IMR-90 (cell line): ENCODE measurements around the gene ZBTB44. TPM values are rescaled to one million over a fixed set of nuclear protein-coding genes. Genes with fewer than 3 reads are reported as not detected.

ENCODE experiments used
- ATAC-seq: fragments of 200-7000 bp; cut with Tn5 transposase; 2 replicates; pipeline ENCODE4 v1.9.1; 2020; ENCODE audit warnings: low read depth, mild to moderate bottlenecking, moderate library complexity
- BruUV-seq: library from RNA; stranded (reverse); fragments of 400-500 nt; replicated peaks from 2 replicates; lab custom pipeline; 2021; lab: Mats Ljungman, UMichigan
- CTCF ChIA-PET: fragments of 300-600 bp; formaldehyde crosslinking; extraction: SDS; loops from one replicate; lab custom pipeline; 2021; ENCODE audit warnings: antibody characterized with exemption; lab: Yijun Ruan, JAX
- POLR2A ChIA-PET: fragments of 300-600 bp; sonication (Branson Sonifier 250); formaldehyde crosslinking; loops from one replicate; lab custom pipeline; 2022; ENCODE audit warnings: antibody characterized with exemption; ENCODE audit not compliant: unreplicated experiment; lab: Charles Lee
- DNase-seq: peaks from one replicate; pipeline ENCODE4 v3.0.0; 2013
- H2AFZ ChIP-seq: replicated peaks from 2 replicates; pipeline ENCODE3; 2013; ENCODE audit warnings: low read length, mild to moderate bottlenecking; ENCODE audit not compliant: poor library complexity
- H2AK5ac ChIP-seq: 2 replicates; pipeline ENCODE4 v1.6.1; 2013; ENCODE audit warnings: low read depth, low read length, inconsistent platforms
- H2AK9ac ChIP-seq: replicated peaks from 2 replicates; pipeline ENCODE3; 2013; ENCODE audit warnings: mild to moderate bottlenecking, low read depth, low read length, moderate library complexity; ENCODE audit not compliant: poor library complexity
- H2BK120ac ChIP-seq: 2 replicates; pipeline ENCODE4 v1.6.1; 2013; ENCODE audit warnings: low read depth, low read length, inconsistent platforms
- H2BK15ac ChIP-seq: 3 replicates; pipeline ENCODE4 v1.6.1; 2013; ENCODE audit warnings: low read depth, low read length, inconsistent platforms
- H2BK20ac ChIP-seq: 2 replicates; pipeline ENCODE4 v1.6.1; 2013; ENCODE audit warnings: low read depth, mild to moderate bottlenecking, inconsistent platforms, low read length, moderate library complexity
- H2BK5ac ChIP-seq: 2 replicates; pipeline ENCODE4 v1.6.1; 2013; ENCODE audit warnings: mild to moderate bottlenecking, low read depth, low read length, inconsistent platforms; ENCODE audit not compliant: poor library complexity, severe bottlenecking
- H3K14ac ChIP-seq: replicated peaks from 2 replicates; pipeline ENCODE4 v1.6.1; 2013; ENCODE audit warnings: low read depth, low read length, inconsistent platforms
- H3K18ac ChIP-seq: 2 replicates; pipeline ENCODE4 v1.6.1; 2013; ENCODE audit warnings: low read depth, low read length, control low read depth
- H3K23ac ChIP-seq: 2 replicates; pipeline ENCODE4 v1.6.1; 2013; ENCODE audit warnings: low read depth, low read length, inconsistent platforms
- H3K27ac ChIP-seq: 2 replicates; pipeline ENCODE4 v1.5.1; 2013; ENCODE audit warnings: mild to moderate bottlenecking, control low read depth, low read length; ENCODE audit not compliant: insufficient read depth
- H3K27me3 ChIP-seq: 2 replicates; pipeline ENCODE4 v1.6.1; 2013; ENCODE audit warnings: low read length; ENCODE audit not compliant: control insufficient read depth, insufficient read depth
- H3K36me3 ChIP-seq: 2 replicates; pipeline ENCODE4 v1.6.1; 2013; ENCODE audit warnings: low read length, mixed read lengths; ENCODE audit not compliant: control insufficient read depth, insufficient read depth
- H3K4ac ChIP-seq: 2 replicates; pipeline ENCODE4 v1.6.1; 2013; ENCODE audit warnings: low read depth, low read length, inconsistent platforms
- H3K4me1 ChIP-seq: 2 replicates; pipeline ENCODE4 v1.6.1; 2013; ENCODE audit warnings: low read length, mixed read lengths; ENCODE audit not compliant: control insufficient read depth, insufficient read depth
- H3K4me2 ChIP-seq: 2 replicates; pipeline ENCODE4 v1.6.1; 2013; ENCODE audit warnings: low read depth, mild to moderate bottlenecking, control low read depth, low read length, moderate library complexity
- H3K4me3 ChIP-seq: 2 replicates; pipeline ENCODE4 v1.5.1; 2013; ENCODE audit warnings: low read depth, mild to moderate bottlenecking, control low read depth, low read length, moderate library complexity; ENCODE audit not compliant: insufficient read depth
- H3K56ac ChIP-seq: 2 replicates; pipeline ENCODE4 v1.6.1; 2013; ENCODE audit warnings: low read length, inconsistent platforms; ENCODE audit not compliant: insufficient read depth; ENCODE audit errors: extremely low read depth
- H3K79me1 ChIP-seq, 2 experiments: 2 replicates each; pipeline ENCODE4 v1.6.1; 2013; ENCODE audit warnings: low read length in 2 of 2, inconsistent platforms in 1 of 2, low read depth in 1 of 2
- H3K9ac ChIP-seq: 2 replicates; pipeline ENCODE4 v1.6.1; 2013; ENCODE audit warnings: low read depth, low read length, control low read depth
- H3K9me1 ChIP-seq: 2 replicates; pipeline ENCODE4 v1.6.1; 2013; ENCODE audit warnings: low read length, inconsistent platforms; ENCODE audit not compliant: insufficient read depth
- H3K9me3 ChIP-seq: 2 replicates; pipeline ENCODE4 v1.6.1; 2013; ENCODE audit warnings: low read length; ENCODE audit not compliant: control insufficient read depth, insufficient read depth
- H4K20me1 ChIP-seq: 2 replicates; pipeline ENCODE4 v1.6.1; 2013; ENCODE audit warnings: low read length, inconsistent platforms; ENCODE audit not compliant: insufficient read depth
- H4K5ac ChIP-seq: 2 replicates; pipeline ENCODE4 v1.6.1; 2013; ENCODE audit warnings: mild to moderate bottlenecking, low read depth, low read length, control low read depth
- H4K8ac ChIP-seq, 2 experiments: 2 replicates each; pipeline ENCODE4 v1.6.1; 2013; ENCODE audit warnings: low read depth in 2 of 2, low read length in 2 of 2, control low read depth in 1 of 2, inconsistent platforms in 1 of 2
- H4K91ac ChIP-seq: 2 replicates; pipeline ENCODE4 v1.6.1; 2013; ENCODE audit warnings: low read depth, low read length, inconsistent platforms; ENCODE audit not compliant: insufficient read depth
- RAD21 ChIP-seq: IDR thresholded peaks from 2 replicates; pipeline ENCODE4 v1.6.1; 2012; ENCODE audit warnings: low read length, improper control_type of control experiment
- WGBS, 2 experiments: methylation state at CpG; one replicate each; pipeline versions ENCODE4 v1.1.5 to v1.1.7; 2013; ENCODE audit warnings: missing lambda C conversion rate in 2 of 2; ENCODE audit not compliant: insufficient read length in 1 of 2; ENCODE audit errors: extremely low coverage in 2 of 2; 5-methylcytosine and 5-hydroxymethylcytosine counted together
- dilution Hi-C: fragments of 300-500 bp; cut with HindIII; formaldehyde crosslinking; loops from one replicate; pipeline ENCODE4 v1.14.3; 2018; ENCODE audit warnings: low sequenced_read_pairs; ENCODE audit not compliant: unreplicated experiment
- in situ Hi-C: fragments of 300-500 bp; cut with MboI; formaldehyde crosslinking; loops from 3 replicates; pipeline ENCODE4 v1.14.3; 2019; ENCODE audit warnings: low sequenced_read_pairs, inconsistent platforms, mixed read lengths
- intact Hi-C: fragments of 100-400 bp; cut with micrococcal nuclease; formaldehyde crosslinking; loops from 2 replicates; pipeline ENCODE4 v1.10.0; 2022
- polyA plus RNA-seq, 3 experiments: library from polyadenylated mRNA; depleted of rRNA; stranded (reverse); fragments of >200 nt; gene quantifications; 2 replicates each; pipeline ENCODE4 v1.2.3, GENCODE V29; 2012; ENCODE audit warnings: low replicate concordance in 1 of 3
- total RNA-seq: library from RNA; depleted of rRNA; stranded (reverse); fragments of >200 nt; gene quantifications from 2 replicates; pipeline ENCODE4 v1.2.3, GENCODE V29; 2012

ZBTB44 gene
- total and polyA plus RNA-seq, 2 of the 4 experiments (the other 2 are of a cell fraction), result 6.9 to 23.3 TPM

GRCh38 chr11:130327716-130328115, 13.0 kb upstream of the ZBTB44 start:
- no peaks in the 10 kb centered on the region; the same call in 1 of the 2 replicates for H3K27me3 ChIP-seq
- H2BK20ac ChIP-seq, result no peak overlapping the region
- no peak overlapping the region for H2AK9ac ChIP-seq
- H3K56ac ChIP-seq, result no peak overlapping the region
- H4K5ac ChIP-seq, result no peak overlapping the region
- no peak overlapping the region for H3K9ac ChIP-seq
- H2AFZ ChIP-seq, result no peak overlapping the region
- H3K18ac ChIP-seq, result no peak overlapping the region
- TF ChIP-seq RAD21, result no peak
- no peak overlapping the region for H3K4ac ChIP-seq
- no peak overlapping the region for H4K91ac ChIP-seq
- H2BK120ac ChIP-seq, result no peak overlapping the region
- ChIA-PET POLR2A (no interaction called here), CTCF (no interaction called here)
- no peak for DNase-seq
- H4K20me1 ChIP-seq, result no peaks in the 10 kb centered on the region
- H3K79me1 ChIP-seq, result no peaks in the 10 kb centered on the region
- H3K23ac ChIP-seq, result no peak overlapping the region
- intact Hi-C loops, result no loop called here
- ATAC-seq, result no peak
- no peak overlapping the region for H3K4me3 ChIP-seq
- no peaks in the 10 kb centered on the region; the same call in 1 of the 2 replicates for H3K4me1 ChIP-seq
- dilution Hi-C loops, result no loop called here
- no peaks in the 10 kb centered on the region for H3K36me3 ChIP-seq
- H2BK15ac ChIP-seq, result no peak overlapping the region
- BruUV-seq, result no TSS peak
- no peak overlapping the region for H3K27ac ChIP-seq
- H3K9me1 ChIP-seq, result no peaks in the 10 kb centered on the region
- no peak overlapping the region for H3K14ac ChIP-seq
- 100% methylated on average over 1 of the region's 6 CpGs; no CpG with 5 or more reads in 1 of the 2 experiments for WGBS, 2 experiments
- H3K4me2 ChIP-seq, result no peak overlapping the region
- no peak overlapping the region for H4K8ac ChIP-seq
- peaks cover 2% of the 10 kb centered on the region; the same call in 1 of the 2 replicates for H3K9me3 ChIP-seq
- in situ Hi-C loops, result no loop called here
- H2BK5ac ChIP-seq, result no peak overlapping the region
- no peak overlapping the region for H2AK5ac ChIP-seq
